GM19463 (cell line): Measurements from ENCODE around the gene SYNE3.

Source experiments
- ATAC-seq: cut with Tn5 transposase; IDR thresholded peaks from one replicate; pipeline ENCODE4 v1.9.1; 2021; ENCODE audit warnings: mild to moderate bottlenecking, moderate library complexity; ENCODE audit not compliant: unreplicated experiment

The SYNE3 gene, protein sequence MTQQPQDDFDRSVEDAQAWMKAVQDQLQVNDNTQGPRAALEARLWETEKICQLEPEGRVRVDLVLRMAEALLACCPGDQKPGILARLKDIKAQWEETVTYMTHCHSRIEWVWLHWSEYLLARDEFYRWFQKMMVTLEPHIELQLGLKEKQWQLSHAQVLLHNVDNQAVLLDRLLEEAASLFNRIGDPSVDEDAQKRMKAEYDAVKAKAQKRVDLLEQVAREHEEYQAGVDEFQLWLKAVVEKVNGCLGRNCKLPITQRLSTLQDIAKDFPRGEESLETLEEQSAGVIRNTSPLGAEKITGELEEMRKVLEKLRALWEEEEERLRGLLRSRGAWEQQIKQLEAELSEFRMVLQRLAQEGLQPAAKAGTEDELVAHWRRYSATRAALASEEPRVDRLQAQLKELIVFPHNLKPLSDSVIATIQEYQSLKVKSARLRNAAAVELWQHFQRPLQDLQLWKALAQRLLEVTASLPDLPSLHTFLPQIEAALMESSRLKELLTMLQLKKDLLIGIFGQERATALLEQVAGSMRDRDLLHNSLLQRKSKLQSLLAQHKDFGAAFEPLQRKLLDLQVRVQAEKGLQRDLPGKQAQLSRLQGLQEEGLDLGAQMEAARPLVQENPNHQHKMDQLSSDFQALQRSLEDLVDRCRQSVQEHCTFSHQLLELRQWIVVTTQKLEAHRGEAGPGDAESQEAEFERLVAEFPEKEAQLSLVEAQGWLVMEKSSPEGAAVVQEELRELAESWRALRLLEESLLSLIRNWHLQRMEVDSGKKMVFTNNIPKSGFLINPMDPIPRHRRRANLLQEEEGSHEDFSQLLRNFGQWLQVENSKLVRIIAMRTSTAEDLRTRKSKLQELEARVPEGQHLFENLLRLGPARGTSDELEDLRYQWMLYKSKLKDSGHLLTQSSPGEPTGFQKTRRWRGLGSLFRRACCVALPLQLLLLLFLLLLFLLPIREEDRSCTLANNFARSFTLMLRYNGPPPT

DNA sequence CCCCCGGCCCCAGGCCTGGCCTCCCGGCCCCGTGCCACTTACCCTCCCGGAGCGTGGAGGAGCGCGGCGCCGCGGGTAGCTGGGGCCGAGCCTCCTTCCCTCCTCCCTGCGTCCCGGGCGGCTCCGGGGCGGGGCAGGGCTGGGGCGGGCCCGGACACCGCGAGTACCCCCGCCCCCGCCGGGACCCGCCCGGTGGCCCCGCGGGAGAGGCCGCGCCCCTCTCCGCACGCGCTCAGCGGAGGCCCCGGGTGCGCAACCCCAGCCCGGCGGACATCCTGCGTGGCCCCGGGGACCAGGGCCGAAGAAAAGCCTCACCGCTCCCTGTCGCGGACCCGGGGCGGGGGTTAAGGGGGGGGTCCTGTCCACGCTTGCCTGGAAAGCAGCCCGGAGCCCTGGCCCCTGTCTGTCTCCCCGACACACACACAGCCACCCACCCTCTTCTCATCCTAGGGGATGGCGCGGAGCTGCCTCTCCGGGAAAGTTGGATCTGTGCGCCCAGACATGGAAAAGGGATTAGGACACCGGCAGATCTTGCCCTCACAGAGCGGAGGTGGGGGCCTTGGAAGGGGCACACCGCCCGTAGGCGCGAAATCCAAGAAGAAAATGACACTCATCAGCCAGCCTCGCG lies at the start of gene SYNE3:
Gene SYNE3, minus strand, starts transcription at position 97 of the 628 bp plus-strand sequence. CDS start 40,829 bp downstream, outside the sequence.
- ATAC-seq: peak; percentile 49

DNA sequence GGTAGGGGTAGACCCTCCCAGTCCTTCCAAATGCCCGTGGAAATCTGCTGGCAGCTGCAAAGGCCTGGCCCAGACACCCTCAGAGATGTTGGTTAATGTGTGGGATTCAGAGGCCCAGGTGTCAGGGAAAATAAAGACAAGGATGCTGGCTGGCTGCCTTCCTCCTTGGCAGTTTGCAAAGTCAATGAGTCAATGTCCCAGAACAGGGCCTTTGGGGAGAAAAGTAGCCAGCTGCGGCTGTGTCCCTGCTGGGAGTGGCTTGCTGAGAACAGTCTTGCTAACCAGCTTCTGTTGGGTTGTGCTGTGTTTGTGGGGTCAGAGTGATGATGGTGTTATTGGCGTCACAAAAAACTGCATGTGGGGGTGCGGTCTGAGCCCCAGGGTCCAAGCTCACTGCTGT lies 47.6 kb upstream of the SYNE3 start:
- no peak for ATAC-seq

DNA sequence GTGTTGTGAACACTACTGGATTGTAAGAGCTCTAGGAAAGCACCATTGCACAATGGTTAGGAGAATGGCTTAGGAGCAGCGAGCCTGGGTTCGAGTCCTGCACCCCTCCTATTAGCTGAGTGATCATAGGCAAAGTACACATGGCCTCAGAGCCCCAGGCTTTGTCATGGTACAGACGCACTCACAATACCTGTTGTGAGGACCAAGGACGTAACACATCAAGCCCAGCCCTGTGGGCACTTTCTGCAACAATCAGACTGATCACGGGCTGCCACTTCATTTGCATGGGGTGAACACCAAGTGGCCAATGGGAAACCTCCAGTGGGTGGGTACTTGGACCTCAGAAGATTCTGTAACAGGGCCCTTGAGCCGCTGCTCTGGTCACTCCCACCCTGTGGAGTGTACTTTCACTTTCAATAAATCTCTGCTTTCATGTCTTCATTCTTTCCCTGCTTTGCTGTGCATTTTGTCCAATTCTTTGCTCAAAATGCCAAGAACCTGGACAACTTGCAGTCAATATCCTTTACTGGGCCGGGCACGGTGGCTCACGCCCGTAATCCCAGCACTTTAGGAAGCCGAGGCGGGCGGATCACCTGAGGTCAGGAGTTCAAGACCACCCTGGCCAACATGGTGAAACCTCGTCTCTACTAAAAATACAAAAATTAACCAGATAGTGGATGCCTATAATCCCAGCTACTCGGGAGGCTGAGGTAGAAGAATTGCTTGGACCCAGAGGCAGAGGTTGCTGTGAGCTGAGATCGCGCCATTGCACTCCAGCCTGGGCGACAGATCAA lies 46.6 kb upstream of the SYNE3 start:
- no peak for ATAC-seq

DNA sequence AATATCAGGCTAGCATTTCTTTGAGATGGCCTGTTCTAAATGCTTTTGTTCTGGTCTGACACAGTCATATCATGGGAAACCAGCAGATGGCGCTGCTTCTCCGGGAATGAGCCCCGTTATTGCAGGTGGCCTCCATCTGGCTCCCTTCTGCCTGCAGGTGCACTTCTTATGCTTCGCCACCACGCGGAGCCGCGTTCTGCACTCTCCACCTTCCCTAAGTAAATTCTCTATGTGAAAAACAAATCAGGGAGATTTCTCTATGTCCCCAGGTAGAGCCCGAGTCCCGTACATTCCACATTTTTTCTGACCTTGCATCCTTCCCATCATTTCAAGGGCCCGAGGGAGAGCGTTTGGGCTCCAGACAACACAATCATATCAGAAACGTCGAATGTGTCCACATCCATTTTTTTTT lies 44.6 kb upstream of the SYNE3 start:
- peak; percentile 95 for ATAC-seq

DNA sequence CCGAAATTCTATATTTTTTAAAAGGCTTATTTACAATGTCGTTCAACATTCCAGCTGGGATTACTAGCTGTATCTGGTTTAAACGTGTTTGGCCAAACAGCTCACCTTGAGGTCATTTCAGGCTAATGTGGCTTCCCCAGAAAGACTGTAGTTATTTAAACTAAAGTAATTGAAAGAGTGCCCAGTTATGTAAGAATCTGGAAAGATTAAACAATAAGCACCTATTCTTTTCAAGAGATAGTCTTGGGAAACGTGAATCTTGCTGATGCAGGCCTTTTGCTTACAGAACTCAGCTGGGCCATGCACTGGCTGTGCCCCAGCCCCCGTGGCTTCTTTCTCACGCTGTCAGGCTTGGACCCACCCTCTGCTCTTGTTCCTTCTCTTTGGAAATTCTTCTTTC lies 42.8 kb upstream of the SYNE3 start:
- no peak for ATAC-seq

DNA sequence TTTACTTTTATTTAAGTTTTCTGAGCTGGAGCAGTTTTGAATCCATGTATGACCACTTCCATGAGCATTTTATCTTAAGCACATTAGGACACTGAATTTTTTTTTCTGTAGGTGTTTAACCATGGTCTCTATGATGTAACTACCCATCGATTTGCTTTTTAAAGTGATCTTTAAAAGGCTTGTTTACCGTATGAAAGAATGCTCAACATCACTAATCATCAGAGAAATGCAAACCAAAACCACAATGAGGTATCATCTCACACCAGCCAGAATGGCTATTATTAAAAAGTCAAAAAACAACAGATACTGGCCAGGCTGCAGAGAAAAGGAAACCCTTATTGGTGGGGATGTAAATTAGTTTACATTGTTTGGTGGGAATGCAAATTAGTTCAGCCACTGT lies 41.4 kb upstream of the SYNE3 start:
- ATAC-seq: no peak

DNA sequence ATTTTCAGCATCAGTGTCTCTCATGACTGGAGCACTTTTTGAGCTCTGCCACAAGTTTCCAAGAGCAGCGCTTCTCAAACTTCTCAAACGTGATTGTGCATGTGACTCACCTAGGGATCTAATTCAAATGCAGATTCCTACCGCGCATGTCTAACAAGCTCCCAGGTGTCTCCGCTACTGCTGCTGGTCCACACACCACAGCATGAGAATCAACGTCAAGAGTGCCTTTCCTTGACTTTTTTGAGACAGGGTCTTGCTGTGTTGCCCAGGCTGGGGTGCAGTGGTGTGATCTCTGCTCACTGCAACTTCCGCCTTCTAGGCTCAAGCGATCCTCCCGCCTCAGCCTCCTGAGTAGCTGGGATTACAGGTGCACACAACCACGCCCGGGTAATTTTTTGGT lies 40.8 kb upstream of the SYNE3 start:
- ATAC-seq: no peak

DNA sequence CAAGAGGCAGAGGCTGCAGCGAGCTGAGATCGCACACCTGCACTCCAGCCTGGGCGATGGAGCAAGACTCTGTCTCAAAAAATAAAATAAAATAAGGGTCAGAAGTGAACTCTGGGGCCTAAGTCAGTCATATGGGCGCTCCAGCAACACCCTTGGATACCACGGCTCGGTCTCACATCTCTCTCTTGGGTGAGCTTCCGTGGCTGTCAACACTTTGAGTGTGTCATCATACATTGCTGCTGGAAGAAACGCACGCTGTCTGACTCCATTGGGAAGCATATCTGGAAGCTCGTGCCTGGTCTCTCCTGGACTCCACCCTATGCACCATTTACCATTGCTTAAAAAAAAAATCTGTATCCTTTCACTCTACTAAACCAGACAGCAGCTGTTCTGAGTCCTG lies 38.6 kb upstream of the SYNE3 start:
- ATAC-seq: no peak

DNA sequence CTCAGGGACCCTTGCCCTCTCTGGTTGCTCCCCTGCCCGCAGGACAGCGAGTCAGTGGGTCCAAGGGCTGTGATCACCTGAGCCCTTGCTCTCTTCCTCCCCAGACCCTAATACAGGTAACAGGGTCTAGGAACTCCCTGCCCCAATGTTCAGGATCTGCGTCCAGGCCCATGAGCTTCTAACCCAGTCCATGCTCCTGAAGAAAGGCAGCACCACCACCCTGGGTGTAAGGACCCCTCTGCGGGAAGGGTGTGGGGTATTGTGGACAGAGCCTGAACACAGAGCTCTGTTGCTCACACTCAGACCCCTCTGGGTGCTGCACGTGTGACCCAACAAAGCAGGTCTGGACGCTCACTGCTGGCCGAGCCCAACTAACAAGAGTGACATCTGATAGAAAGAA lies 36.7 kb upstream of the SYNE3 start:
- no peak for ATAC-seq

DNA sequence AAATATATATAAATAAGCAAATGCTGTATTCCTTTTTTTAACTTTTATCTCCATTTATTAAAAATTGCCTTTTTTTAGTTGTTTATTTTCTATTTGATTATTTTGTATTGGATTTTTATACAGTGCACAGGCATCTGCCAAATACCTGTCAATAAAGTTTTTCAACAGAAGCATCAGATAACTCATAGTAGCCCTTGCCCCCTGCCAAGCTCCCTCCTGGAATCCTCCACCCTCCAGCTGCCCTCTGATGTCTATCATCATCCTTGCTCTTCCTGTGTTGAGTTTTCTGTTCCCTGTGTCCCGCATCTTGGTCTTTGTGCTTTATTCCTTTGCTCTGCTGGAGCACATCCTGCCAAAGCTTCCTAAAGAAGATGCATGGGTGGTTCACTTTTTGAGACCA lies 35.0 kb upstream of the SYNE3 start:
- no peak for ATAC-seq

DNA sequence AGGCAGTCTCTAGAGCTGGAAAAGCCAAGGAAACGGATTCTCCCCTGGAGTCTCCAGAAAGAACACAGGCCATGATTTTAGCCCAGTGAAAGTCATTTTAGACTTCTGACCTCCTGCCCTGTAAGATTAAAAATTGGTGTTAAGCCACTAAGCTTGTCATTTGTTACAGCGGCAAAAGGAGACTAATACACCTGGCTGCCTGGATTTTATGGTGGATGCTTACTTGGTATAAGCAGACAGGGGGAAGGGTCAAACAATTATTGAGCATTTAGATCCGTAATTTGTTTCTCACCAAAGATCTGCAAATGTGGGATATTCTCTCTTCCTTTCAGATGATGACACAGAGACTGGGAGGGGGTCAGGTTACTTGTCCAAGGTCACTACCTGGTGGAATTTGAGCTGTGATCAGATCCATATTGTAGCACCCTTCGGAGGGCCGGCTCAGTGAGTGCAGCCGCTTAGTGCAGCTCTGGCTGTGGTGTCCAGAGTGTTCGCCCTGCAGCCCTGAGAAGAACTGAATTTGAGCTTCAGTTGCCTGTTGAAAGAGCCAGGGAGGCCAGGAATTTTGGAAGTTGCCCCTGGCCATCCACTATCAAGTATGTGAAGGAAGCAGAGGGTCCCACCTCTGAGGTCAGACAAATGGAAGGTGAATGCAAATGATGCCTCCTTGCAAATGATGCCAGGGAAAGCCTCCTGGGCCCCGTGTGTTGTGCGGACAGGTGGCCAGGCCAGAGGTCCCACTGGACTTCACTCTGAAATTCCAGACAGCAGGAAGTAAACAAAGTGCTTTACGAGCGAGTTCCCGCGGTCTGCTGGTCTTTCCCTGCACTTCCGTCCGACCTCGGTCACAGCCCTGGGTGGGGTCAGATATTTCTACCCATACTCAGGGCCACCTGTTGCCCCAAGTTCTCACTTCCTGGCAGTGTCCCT lies 33.5 kb upstream of the SYNE3 start:
- ATAC-seq: no peak

DNA sequence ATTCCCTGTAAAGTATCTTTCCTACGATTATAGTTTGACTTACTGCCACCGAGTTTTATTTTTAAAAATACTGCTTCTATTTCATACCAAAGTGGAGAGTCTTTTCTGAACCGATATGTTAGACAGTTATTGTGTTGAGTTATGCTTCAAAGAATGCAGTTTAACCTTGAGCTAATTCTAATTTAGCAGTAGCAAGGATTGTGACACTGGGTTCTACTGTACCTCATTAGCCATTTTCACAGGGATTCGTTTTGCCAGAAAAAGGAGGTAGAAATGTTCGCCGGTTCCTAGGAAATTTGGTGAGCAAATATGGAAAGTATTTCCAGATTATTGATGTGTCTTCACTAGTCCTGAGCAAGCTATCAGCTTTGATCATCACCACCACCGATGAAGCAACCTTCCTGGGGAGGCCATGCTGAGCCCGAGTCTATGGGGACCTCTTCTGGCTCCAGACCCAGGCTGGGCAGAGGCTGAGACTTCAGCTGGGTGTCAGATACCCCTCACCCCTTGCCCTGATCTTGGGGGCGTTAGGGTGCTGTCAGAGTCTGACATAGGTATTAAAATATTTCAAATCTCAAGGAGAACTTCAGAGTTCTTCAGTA lies 32.0 kb upstream of the SYNE3 start:
- no peak for ATAC-seq

DNA sequence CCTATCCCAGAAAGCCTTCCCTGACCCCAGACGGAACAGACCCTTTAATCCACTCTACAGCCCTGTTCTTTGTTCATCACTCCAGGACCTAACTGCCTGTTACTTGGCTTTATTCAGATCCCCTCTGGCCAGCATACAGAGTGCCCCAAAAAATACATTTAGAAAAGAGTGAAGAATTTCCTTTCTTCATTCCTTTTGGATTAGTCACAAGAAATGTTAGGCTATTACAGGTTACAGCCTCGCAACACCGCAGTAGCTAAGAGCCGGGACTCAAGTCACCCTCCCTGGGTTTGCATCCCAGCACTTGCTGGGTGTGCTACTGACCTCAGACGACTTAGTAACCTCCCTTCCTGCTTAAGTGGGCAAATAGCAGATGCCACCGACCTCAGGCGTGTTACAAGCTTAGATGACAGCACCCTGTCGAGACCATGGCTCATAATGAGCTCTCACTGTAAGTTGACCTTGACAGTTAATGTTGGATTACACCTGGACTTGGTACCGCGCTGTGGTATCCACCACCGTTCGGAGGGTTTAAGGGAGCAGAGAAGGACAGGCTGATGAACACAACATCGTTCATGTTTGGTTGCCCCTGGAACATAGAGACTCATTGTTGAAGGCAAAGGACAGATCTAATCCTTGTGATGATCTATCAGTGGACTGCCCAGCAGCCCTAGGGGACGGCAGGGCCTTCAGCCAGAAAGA lies 31.3 kb upstream of the SYNE3 start:
- no peak for ATAC-seq

DNA sequence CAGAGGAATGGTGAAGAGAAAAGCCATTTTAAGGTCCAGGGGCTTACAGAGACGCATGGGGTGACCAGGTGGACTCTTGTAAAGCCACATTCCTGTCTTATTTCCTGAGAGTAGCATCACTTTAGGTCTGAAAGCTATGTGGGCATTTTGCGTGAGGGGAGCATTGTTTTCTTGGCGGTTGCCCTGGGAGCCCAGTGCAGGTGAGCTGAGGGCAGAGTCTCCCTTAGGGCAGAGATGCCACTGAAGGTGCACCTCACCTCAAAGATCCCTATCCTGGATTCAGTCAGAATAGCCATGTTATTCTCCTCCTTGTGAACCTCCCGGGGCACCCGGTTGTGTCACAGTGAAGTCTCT lies 30.8 kb upstream of the SYNE3 start:
- ATAC-seq: no peak

DNA sequence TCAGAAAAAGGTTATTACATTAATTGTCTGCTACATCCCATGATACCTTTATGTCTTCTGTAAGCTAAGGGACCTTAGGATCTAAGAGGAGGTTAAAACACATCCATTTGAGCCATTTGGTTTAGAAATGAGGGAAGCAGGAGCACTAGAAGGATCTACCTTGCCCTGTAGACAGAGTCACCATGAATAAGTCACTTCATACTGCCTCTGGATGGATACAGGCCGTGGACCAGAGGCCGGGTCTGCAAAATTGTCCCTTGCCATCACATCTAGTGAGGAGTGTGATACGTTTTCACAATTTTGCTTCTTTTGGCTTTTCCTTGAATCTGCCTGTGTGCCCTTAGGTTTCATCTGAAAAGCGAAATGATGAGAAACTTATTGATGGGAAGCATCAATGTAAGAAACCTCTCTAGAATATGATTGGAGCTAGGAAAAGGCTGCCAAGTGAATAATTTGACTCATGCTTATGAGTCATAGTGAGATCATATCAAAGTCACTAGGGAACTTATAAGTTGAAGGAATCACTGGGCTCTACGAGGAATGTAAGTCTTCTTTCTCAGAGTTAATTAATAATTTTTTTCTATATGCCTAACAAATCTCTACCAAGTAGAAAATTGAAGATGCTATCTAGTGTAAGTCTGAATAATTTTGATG lies 29.2 kb upstream of the SYNE3 start:
- no peak for ATAC-seq

DNA sequence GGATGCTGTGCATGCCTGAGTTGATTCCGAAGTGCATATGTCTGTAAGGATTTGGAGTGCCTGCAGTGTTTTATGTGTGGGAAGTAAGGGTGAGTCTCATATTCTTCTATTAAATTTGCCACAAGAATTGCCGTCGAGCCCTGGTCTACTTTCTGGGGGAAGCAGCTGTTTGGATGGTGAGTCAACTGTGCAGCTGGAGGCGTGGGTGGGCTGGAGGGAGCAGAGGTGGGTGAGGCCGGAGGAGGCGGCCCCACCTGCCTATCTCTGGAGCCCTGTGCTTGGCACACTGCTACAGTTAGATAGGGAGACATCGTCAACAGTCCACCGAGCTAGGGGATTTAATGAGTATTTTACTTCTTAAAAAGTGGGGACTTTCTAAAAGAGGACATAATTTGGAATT lies 28.1 kb upstream of the SYNE3 start:
- ATAC-seq: no peak

DNA sequence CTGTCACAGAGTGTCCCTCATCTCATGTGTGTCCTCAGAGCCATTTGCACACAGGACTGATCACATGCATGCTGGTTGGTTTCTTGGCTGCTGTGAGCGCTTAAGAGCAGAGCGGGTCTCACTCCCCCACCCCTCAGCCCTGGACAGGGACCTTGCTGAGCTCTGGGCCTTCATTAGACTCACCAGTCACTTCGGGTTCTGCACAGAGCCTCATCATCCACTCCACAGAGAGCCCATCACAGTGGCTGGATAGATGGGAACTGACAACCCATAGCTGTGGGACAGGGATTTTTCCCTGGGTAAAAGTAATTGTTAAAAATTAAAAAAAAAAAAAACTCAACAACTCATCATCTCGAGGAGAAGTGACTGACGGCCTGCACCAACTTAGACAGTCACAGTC lies 26.6 kb upstream of the SYNE3 start:
- ATAC-seq: no peak
